ENCODE results near the gene PLIN4.
"Not testable (repeated sequence)": the region's sequence is repeated elsewhere in the genome, so short reads cannot be mapped to it uniquely, and the experiment has no call there.

The PLIN4 gene

GRCh38 chr19:4547303-4548237 lies 29.3 kb upstream of the PLIN4 start:
- Histone ChIP-seq H3K4me3 (ENCODE audit: low read depth, low read length) (no peak overlapping the region), H3K27me3 (peaks cover 20% of the 10 kb centered on the region), H3K9me3 (0 out of 2 replicates have a peak, but pooled peaks cover 3% of the 10 kb centered on the region), H3K36me3 (no peaks in the 10 kb centered on the region), H3K4me1 (no peaks in the 10 kb centered on the region)
- TF ChIP-seq CTCF (IDR thresholded peaks at IDR 0.05; ENCODE audit: low read depth, low read length) = peak; percentile 49
- peak; percentile 47 for DNase-seq

DNA sequence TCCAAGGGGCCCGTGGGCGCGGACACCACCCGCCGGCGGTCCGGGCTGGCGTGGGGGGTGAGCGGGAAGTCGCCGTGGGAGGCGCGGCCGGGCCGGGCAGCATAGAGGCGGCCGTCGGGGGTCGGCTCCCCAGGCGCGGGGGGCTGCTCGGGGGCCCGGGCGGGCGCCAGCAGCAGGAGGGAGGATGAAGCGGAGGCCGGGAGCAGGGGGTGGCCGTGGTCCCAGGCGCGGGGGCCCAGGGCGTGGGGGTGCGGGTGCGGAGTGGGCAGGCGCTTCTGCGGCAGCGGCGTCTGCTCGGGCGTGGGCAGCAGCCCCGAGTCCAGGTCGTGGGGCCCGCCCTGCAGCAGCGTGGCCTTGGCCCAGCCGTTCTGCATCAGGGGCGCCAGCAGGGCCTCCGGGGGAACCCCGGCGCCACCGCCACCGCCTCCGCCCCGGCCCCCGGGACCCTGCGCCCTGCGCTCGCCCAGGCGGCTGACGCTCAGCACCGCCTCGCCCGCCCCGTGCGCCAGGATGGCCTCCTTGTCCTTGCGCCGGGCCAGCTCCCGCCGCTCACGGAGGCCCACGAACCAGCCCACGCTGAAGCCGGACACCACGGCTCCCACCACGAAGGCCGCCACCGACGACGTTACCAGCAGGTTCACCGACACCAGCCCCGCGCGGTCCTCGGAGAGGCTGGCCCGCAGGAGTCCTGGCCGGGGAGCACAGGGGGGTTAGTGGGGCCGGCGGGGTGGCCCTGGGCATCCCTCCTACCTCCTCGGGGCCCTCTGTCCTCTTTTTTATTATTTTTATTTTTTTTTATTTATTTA lies 25.8 kb upstream of the PLIN4 start:
- Histone ChIP-seq H3K27me3 (peaks cover 20% of the 10 kb centered on the region), H3K4me1 (no peaks in the 10 kb centered on the region), H3K4me3 (ENCODE audit: low read depth, low read length) (no peak overlapping the region), H3K36me3 (no peaks in the 10 kb centered on the region), H3K9me3 (no peaks in the 10 kb centered on the region)
- no peak for TF ChIP-seq CTCF (IDR thresholded peaks at IDR 0.05; ENCODE audit: low read depth, low read length)
- DNase-seq = no peak

DNA sequence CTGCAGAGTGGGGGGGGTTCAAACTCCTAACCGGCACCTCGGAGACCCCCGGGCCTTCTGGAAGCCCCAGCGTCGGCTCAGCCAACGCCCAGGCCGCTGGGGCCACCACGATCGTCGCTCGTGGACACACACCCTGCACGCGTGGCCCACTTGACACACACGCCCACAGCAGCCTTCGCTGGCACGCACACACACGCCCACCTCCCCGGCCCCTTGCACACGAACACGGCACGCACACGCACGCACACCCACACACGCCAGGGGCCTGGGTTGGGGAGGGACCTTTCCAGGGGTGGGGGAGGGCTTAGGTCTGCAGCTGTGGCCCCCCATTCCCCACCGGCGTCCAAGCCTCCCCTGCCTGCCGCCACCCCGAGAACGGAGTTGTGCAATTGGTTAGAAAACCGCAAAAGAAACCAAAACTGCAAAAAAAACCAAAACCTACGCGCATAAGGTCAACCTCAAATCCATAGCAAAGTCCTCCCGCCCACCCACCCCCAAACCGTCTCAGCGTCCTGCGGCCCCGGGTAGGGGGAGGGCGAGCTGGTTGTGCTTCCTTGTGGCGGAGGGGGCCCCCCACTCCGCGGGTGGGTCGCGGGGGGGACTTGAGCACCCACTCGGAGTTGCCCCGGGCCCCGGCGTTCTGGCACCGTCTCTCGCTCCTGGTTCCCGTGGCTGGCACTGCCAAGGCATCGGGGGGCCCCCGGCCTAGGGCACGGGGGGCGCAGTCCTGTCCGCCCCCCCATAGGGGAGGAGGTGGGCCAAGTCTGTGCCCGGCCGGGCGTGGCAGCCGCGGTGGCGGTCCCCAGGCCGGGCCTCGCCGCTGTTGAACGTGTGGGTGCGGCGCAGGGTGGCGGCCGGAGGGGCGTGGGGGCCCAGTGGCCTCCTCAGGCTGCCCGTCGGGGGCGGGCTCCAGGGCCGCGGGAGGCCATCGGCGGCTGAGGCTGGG lies 24.9 kb upstream of the PLIN4 start:
- H3K9me3 ChIP-seq = no peaks in the 10 kb centered on the region
- H3K36me3 ChIP-seq = no peaks in the 10 kb centered on the region
- H3K4me1 ChIP-seq = no peaks in the 10 kb centered on the region
- H3K27me3 ChIP-seq = peaks cover 12% of the 10 kb centered on the region
- DNase-seq = no peak
- H3K4me3 ChIP-seq (ENCODE audit: low read depth, low read length) = no peak overlapping the region
- TF ChIP-seq CTCF (IDR thresholded peaks at IDR 0.05; ENCODE audit: low read depth, low read length) = no peak

GRCh38 chr19:4541806-4542145 lies 23.5 kb upstream of the PLIN4 start:
- not testable (repeated sequence) for DNase-seq; H3K4me1 ChIP-seq; H3K9me3 ChIP-seq; H3K36me3 ChIP-seq; H3K4me3 ChIP-seq (ENCODE audit: low read depth, low read length); H3K27me3 ChIP-seq

DNA sequence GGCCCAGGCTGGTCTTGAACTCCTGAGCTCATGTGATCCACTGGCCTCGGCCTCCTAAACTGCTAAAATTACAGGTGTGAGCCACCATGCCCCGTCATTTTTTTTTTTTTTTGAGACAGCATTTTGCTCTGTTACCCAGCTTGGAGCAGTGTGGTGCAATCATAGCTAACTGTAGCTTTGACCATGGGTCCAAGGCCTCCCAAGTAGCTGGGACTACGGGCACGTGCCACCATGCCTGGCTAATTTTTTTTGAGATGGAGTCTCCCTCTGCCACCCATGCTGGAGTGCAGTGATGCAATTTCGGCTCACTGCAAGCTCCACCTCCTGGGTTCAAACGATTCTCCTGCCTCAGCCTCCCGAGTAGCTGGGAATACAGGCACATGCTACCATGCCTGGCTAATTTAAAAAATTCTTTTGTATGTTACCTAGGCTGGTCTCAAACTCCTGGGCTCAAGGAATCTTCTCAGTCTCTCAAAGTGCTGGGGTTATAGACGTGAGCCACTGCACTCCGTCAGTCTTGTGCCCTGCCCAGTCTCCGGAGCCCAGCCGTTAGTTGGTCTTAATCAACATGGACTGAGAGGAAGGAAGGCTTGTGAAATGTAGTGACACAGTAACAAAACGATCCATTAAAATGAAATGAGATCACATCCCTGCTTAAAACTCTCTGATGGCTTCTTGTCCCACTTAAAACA lies 23.0 kb upstream of the PLIN4 start:
- H3K36me3 ChIP-seq = no peaks in the 10 kb centered on the region
- TF ChIP-seq CTCF (IDR thresholded peaks at IDR 0.05; ENCODE audit: low read depth, low read length) = no peak
- H3K9me3 ChIP-seq = no peaks in the 10 kb centered on the region
- DNase-seq = no peak
- H3K27me3 ChIP-seq = no peaks in the 10 kb centered on the region
- no peak overlapping the region for H3K4me3 ChIP-seq (ENCODE audit: low read depth, low read length)
- H3K4me1 ChIP-seq = peaks cover 3% of the 10 kb centered on the region; the same call in 1 of the 2 replicates

Data from BE2C (cell line).